ENCODE results near the gene ZBTB8A. TPM values are rescaled to one million over a fixed set of nuclear protein-coding genes. Genes with fewer than 3 reads are reported as not detected.
"Not testable (repeated sequence)": the region's sequence is repeated elsewhere in the genome, so short reads cannot be mapped to it uniquely, and the experiment has no call there.

Gene ZBTB8A
- 2.8 TPM for total RNA-seq

DNA sequence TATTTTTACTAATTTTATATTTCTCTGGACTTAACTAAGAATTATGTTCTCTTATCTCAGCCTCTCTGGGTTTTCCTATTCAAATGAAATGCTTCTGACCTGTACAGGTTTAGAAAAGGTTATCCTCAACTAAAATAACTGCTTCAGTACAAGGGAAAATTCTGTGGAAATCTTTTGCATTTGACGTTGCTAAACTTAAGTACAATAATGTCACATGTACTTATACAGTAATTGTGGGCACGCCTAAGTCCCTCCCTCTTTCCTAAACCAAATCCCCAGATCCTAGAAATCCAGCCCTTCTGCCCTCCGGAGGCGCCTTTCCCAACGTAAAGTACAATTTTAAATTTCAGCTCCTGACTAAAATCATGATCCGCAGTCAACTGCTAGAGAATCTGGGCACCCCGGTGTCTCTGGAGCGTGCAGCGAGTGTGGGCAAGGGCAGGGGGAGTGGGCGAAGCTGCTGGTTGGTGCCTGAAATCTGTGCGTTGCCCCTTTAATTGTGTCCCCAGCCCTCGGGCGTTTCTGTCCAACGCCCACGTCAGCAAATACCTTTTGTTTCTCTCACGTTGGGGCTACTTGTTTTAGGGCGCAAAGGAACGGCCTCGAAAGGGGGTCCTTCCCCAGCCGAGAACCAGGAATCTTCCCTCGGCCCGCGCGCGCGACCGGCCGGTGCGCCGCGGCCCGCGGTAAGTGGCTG lies at the start of gene ZBTB8A:
Gene ZBTB8A (plus strand): TSS at position 541 of the 697 bp plus-strand sequence. CDS start 53,505 bp downstream, outside the sequence.
- ATAC-seq (peak; percentile 74), DNase-seq (ENCODE audit: low spot score) (peak; percentile 55)

DNA sequence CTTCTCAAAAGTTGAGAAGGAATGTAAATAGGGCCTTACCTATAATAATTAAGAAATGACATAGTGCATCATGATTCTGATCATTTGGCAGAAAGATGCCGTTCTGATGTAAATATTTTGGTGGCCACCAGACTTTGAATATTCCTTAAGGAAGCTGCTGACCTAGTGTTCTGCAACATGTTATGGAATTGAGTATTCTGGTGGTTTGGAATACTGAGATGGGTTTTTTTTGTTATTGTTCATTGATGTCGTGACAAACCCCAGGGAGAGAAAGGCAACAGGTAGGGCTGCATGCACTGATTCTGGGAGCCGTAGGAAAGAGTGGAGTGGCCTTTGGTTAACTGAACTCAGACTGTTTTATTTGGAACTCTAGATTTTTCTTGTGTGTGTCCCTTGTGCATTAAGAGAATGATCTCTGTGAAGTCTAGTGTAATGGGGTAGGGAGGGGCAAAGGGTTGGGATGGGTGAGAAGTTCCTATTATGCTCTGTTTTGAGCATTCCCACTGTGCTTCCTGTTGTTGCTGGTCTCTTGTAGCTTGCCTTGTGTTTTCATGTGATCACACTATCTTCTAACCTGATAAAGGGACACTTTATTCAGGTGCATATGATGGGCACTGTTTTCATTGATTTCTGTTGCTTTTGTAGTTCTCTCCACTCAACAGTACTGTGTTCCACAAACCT lies 49.3 kb upstream of the ZBTB8A start:
- ATAC-seq = no peak
- DNase-seq (ENCODE audit: low spot score) = no peak

DNA sequence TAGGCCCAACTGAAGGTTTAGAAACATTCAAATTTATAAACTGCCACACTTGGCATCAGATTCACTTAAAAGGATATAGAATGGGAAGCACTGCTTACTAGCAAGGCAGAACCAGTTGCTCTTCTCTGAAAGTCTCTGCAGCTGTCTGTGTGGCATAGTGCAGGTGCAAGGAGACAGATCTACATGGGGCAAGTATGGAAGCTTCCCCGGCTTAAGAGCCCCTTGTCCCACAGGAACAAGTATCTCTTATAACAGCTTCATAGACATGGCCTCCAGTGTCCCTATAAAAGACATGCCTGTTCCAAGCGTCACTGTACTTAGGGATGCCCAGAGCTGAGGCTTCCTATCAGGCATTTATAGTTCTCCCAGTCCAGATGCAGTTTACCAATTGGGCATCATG lies 47.8 kb upstream of the ZBTB8A start:
- no peak for ATAC-seq

DNA sequence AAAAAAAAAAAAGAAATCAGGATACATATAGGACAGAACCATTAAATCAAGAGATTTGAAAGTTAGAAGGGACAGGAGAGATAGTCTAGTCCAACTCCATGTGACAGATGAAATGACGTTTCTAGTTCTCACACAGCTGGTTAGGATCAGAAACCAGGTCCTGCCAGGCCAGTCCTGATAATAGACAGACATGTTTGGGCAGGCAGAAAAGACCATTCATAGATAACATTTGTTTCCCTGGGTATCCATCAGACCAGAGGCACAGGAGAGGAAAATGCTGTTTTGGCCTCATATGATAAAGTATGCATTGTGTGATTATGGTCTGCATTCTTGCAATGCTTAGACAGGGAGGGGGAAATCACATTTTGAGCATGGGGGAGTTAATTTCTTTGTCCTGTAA lies 45.0 kb upstream of the ZBTB8A start:
- ATAC-seq (no peak), DNase-seq (ENCODE audit: low spot score) (no peak)

More for the DNA sequence above, 47.8 kb upstream of the ZBTB8A start:
- no peak for DNase-seq (ENCODE audit: low spot score)

DNA sequence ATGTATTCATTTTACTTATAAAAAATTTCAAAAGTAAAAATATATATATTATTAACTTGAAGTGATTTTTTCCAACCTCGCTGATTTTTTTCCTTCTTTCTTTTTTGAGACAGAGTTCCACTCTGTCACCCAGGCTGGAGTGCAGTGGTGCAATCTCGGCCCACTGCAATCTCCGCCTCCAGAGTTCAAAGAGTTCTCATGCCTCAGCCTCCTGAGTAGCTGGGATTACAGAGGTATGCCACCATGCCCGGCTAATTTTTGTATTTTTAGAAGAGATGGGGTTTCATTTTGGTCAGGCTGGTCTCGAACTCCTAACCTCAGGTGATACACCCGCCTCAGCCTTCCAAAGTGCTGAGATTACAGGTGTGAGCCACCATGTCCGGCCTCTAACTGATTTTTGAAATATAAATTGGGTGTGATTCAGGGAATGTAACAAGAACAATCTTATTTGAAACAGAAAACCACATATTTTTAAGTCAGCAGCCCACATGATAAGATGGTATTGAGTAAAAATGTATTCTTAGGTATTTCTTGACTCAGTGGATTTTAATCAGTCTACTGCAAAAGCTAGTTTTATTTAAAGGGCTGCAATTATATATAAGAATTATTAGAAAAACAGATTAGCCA lies 44.4 kb upstream of the ZBTB8A start:
- ATAC-seq (no peak), DNase-seq (ENCODE audit: low spot score) (no peak)

DNA sequence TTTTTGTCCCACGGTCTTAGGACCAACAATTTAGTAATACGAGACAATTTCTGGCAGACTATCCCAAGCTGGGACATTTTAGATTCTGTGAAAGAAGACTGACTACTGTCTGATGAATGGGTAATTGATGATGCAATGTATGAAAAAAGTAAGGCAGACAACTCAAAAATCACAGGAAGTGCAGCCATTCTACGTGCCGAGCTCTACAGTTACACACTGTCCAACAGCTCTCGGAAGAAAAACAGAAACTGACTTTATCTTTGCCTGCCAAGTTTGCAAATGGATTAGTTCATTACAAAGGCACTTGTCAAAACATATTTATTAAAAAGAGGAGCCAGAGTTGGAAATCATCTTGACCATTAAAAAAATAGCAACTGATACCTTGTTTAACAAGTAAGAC lies 43.1 kb upstream of the ZBTB8A start:
- DNase-seq (ENCODE audit: low spot score) (no peak), ATAC-seq (no peak)

DNA sequence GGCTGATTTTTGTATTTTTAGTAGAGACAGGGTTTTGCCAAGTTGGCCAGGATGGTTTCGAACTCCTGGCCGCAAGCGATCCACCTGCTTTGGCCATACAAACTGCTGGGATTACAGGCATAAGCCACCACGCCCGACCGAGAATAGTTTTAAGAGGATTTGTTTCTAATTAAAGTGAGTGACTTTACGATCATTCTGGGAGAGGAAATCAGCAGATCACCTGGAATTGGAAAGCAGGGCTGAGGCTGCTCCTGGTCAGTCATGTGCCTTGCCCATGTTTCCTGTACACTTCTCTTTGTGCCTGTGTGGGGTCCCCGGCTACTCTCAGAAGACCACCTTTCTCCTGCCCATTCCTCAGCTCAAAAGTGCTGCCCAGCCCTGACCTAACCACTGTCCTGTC lies 40.5 kb upstream of the ZBTB8A start:
- ATAC-seq = no peak
- no peak for DNase-seq (ENCODE audit: low spot score)

DNA sequence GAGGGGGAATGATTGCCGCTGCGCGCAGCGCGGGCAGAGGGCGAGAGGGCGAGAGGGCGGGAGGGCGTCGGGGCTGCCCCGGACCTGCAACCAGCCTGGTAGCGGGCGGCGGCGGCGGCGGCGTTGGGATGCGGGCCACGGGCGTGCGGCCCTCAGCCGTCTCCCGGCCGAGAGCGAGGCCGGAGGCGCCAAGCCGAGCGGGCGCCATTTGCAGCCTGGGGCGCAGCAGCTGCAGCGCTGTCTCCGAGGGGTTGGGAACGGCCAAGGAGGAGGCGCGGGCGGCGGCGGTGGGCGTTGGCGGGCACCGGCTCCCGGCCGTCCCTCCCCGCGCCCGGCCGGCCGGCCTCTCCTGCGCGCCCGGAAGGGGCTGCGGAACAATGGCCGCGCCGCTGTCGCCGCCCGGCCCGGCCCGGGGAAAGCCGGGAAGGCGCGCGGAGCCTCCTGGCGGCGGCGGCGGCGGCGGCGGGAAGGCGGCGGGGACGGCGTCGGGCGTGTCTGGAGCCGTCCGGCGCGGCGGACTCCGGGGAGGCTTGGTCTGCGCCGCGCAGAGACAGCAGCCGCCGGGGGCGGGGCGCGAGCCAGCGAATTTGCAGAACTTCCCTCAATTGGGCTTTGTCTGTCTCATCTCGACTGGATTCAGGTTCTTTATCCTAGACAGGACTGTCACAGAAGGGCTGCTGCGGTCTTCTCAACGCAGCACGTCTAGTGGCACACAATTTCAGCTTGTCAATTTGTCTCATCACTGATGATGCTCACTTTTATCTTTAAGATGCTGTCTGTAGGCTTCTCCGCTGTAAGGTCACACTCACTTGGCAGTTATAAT lies 38.6 kb upstream of the ZBTB8A start:
- DNase-seq (ENCODE audit: low spot score) (peak; percentile 61), ATAC-seq (peak; percentile 83)

DNA sequence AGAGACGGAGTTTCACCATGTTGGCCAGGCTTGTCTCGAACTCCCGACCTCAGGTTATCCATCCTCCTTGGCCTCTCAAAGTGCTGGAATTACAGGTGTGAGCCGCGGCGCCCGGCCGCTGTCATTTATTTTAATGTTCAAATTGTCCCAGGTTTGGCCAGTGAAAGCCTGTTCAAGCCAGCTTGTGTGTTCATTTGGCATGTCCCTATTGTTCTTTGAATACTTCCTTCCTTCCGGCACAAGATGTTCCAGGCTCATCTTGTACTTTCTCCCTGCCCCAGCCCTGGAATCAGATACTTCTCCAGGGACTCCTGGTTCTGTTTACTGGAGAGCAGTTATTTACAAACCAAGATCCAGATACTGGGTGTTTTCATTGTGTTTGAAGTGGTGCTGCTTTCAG lies 37.4 kb upstream of the ZBTB8A start:
- ATAC-seq (peak; percentile 16), DNase-seq (ENCODE audit: low spot score) (no peak)

DNA sequence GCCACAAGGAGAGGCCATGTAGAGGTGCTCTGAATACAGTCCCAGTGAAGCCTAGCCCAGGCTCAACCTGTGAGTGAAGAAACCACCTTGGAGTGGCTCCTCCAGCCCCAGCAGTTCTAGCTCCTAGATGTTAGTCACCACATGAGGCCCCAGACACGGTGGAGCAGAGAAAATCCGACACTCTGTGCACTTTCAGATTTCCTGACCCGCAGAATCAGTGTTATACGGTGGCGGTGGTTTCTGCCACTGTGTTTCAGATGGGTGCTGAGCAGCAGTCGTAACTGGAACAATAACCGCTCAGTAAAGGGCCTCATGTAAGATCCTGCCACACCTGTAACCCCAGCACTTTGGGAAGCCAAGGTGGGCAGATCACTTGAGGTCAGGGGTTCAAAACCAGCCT lies 36.1 kb upstream of the ZBTB8A start:
- ATAC-seq (no peak), DNase-seq (ENCODE audit: low spot score) (no peak)

DNA sequence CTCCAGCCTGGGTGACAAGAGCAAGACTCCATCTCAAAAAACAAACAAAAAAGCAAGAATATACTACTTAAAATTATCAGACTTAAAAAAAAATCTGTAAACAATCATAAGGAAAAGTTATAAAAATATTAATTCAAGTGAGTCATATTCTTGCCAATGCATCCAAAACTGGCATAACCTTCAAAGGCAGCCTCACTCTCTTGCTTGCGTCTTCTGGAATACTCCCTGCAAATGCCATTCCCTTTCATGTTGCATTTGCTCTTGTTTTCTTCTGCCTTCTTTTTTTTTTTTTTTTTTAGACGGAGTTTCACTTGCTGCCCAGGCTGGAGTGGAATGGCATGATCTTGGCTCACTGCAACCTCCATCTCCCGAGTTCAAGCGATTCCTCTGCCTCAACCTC lies 32.2 kb upstream of the ZBTB8A start:
- ATAC-seq = no peak
- no peak for DNase-seq (ENCODE audit: low spot score)

DNA sequence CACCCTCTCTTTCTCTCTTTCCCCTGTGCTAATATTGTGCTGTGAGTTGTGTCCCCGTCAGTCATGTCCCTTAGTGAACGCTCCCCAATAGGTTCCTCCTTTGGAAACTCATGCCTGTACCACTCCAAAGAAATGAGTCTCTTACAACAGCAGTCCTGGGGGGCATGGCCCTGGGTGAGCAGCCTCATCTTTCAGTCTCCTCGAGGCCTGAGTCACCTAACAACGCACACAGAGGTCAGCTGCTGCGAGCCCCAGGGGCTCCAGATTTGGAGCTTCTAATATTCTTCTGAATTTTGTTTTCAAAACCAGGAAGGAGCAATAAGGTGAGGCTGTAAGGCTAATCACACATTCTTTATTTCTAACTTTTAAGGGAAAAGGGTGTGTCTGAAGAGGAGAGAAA lies 30.5 kb upstream of the ZBTB8A start:
- ATAC-seq (no peak), DNase-seq (ENCODE audit: low spot score) (no peak)

DNA sequence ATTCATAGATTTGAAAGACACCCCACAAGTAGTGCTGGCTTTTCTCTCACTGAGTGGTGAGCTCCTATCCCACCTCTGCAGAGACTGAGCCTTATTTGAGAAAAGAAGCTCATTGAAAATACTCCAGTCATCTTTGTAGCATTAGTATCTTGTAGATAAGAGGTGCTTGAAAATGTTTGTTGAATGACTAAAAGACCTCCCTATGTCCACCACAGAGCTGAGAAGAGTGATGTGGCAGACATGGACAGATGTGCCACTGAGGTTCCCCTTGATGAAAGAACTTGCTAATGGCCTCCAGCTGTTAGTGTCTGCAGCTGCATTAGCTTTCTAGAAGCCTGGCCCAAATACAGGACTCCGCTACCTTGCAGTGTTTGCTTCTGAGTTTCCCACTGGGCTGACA lies 29.3 kb upstream of the ZBTB8A start:
- DNase-seq (ENCODE audit: low spot score) (no peak), ATAC-seq (no peak)

DNA sequence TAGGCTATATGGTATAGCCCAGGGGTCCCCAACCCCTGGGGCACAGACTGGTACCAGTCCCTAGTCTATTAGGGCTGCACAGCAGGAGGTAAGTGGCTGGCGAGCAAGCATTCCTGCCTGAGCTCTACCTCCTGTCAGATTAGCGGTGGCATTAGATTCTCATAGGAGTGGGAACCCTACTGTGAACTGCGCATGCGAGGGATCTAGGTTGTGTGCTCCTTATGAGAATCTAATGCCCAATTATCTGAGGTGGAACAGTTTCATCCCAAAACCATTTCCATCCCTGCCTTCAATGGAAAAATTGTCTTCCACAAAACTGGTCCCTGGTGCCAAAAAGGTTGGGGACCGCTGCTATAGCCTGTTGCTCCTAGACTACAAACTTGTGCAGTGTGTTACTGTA lies 22.8 kb upstream of the ZBTB8A start:
- DNase-seq (ENCODE audit: low spot score) = no peak
- ATAC-seq = no peak

DNA sequence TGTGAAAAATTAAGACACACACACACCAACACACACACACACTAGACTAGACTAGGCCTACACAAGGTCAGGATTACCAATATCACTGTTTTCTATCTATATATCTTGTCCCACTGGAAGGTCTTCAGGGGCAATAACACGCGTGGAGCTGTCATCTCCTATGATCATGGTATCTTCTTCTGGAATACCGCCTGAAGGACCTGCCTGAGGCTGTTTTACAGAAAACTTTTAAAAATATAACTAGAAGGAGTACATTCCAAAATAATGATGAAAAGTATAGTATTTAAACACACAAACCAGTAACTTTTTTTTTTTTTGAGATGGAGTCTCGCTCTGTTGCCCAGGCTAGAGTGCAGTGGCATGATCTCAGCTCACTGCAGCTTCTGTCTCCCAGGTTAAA lies 20.3 kb upstream of the ZBTB8A start:
- ATAC-seq (no peak), DNase-seq (ENCODE audit: low spot score) (no peak)

DNA sequence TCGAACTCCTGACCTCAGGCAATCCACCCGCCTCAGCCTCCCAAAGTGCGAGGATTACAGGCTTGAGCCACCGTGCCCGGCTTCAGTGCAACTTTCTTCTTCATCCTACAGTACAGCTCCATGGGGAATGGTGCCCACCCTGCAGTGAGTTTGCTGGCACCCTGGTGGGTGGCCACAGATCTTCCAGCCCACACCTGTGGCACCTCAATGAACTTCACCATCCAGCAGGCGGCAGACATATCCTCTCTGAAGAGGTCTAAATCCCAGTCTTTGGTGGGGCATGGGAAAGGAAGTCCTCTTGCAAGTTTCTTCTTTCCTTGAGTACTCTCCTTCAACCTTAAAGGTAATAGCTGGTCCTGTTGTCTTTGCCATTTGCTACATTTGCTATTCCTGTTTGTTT lies 18.1 kb upstream of the ZBTB8A start:
- no peak for ATAC-seq

DNA sequence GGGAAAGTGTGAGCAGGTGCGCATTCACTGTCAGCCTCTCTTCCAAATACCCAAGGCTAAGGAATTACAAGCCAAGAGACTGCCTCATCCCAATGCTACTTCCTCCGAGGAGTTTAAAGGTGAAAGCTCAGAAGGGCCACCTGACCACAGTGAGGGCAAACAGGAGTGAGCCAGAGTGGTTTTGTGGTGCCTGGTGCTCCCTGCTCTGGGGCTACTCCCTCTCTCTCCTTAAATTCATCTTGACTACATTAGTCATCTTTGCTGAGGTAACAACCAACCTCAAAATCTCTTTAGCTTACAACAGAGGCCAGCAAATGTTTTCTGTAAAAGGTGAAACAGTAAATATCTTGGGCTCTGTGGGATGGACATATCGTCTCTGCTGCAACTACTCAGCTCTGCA lies 14.2 kb upstream of the ZBTB8A start:
- ATAC-seq = no peak
- no peak for DNase-seq (ENCODE audit: low spot score)

More for the DNA sequence above, 18.1 kb upstream of the ZBTB8A start:
- DNase-seq (ENCODE audit: low spot score) = no peak

DNA sequence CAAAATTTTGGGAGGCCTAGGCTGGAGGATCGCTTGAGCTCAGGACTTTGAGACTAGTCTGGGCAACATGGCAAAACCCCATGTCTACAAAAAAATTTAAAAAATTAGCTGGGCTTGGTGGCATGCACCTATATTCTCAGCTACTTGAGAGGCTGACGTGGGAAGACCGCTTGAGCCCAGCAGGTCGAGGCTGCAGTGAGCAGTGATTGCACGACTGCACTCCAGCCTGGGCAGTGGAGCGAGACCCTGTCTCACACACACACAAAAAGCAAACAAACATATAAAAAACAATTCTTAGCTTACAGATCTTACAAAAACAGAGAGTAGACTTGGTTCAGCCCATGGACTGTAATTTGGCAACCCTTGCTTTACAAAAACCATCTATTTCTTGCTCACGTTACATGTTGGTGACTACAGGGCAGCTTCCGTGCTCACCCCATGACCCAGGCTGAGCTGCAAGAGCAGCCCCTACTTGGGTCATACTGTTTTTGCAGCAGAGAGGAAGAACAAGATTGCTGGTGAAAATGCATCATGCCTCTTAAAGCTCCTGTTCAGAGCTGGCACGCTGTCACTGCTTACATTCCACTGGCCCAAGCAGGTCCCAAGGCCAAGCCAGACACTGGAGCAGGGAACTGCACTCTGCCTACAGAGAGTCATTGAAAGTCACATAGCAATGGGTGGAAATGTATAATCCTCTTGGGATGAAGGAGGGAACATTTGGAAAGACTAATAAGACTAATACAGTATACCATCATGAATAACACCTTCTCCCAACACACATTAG lies 13.4 kb upstream of the ZBTB8A start:
- no peak for ATAC-seq
- no peak for DNase-seq (ENCODE audit: low spot score)

DNA sequence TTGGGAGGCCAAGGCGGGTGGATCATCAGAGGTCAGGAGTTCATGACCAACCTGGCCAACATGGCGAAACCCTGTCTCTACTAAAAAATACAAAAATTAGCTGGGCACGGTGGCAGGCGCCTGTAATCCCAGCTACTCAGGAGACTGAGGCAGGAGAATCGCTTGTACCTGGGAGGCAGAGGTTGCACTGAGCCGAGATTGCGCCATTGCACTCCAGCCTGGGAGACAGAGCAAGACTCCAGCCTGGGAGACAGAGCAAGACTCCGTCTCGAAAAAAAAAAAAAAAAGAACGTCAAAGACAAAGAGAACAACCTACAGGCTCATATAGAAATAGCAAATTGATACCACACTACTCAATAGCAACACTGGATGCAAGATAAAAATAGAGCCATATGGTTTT lies 10.7 kb upstream of the ZBTB8A start:
- ATAC-seq; DNase-seq (ENCODE audit: low spot score): not testable (repeated sequence)

DNA sequence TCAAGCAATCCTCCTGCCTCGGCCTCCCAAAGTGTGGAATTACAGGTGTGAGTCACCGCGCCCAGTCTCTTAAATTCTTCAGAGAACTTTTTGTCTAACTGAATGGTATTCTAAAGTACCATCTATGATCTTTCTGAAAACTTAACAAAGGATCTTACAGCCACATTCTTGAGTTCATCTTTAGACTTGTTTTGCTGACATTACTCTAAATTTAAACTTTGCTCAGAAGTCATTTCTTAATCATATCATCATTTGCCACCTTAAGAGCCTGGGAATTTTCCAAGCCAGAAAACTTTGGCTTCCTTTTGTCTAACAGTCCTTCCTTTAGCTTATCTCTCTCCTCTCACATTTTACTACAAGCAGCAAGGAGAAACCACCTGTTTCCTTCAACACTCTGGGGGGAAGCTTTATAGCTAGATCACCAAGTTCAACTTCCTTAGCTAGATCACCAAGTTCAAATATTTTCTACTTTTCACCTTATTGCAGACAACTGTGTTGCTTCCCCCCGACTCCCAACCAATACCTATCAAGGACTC lies 5.4 kb upstream of the ZBTB8A start:
- DNase-seq (ENCODE audit: low spot score) (no peak), ATAC-seq (no peak)

Measured in left lobe of liver (tissue), 2 donors.